Measurements from ENCODE around the gene RHOD. TPM values are rescaled to one million over a fixed set of nuclear protein-coding genes. Genes with fewer than 3 reads are reported as not detected.

RHOD gene
- total and polyA plus RNA-seq, 7 donors, result 11.2 to 24.2 (median 14.6) TPM

DNA sequence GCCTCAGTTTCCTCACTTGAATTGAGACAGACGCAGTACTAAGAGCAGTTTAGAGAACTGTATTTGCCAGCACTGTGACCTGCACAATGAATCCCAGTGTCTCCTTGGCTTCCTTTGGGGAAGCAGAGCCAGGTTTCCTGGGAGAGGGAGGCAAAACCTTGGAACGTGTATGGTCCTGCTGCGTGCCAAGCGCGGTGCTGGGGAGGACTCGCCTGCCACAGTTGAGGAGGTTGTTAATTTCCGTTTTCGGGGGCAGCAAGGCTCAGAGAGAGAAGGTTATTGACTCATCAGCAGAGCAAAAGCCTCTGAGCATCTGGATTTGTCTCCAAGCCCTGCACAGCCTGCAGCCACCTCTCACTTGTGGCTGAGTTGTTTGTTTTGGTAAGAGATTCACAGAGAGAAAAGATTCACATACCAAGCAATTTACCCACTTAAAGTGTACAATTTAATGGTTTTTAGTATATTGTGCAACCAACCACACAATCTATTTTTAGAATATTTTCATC lies 22.9 kb upstream of the RHOD start:
- no peaks in the 10 kb centered on the region for H3K9me3 ChIP-seq
- WGBS, 2 donors, result 65 to 74% methylated on average over 8 of the region's 8 CpGs
- intact Hi-C loops (cut with DNase I), result no loop called here
- TF ChIP-seq POLR2AphosphoS5 (IDR thresholded peaks at IDR 0.05), result no peak
- no peak for TF ChIP-seq POLR2A (IDR thresholded peaks at IDR 0.05)
- TF ChIP-seq EP300 (IDR thresholded peaks at IDR 0.05), result no peak
- TF ChIP-seq, protein P1, sequence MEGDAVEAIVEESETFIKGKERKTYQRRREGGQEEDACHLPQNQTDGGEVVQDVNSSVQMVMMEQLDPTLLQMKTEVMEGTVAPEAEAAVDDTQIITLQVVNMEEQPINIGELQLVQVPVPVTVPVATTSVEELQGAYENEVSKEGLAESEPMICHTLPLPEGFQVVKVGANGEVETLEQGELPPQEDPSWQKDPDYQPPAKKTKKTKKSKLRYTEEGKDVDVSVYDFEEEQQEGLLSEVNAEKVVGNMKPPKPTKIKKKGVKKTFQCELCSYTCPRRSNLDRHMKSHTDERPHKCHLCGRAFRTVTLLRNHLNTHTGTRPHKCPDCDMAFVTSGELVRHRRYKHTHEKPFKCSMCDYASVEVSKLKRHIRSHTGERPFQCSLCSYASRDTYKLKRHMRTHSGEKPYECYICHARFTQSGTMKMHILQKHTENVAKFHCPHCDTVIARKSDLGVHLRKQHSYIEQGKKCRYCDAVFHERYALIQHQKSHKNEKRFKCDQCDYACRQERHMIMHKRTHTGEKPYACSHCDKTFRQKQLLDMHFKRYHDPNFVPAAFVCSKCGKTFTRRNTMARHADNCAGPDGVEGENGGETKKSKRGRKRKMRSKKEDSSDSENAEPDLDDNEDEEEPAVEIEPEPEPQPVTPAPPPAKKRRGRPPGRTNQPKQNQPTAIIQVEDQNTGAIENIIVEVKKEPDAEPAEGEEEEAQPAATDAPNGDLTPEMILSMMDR (IDR thresholded peaks at IDR 0.05), result no peak
- no peak overlapping the region for H3K4me3 ChIP-seq
- no peak overlapping the region for H3K27ac ChIP-seq
- H3K36me3 ChIP-seq, result no peaks in the 10 kb centered on the region
- no peaks in the 10 kb centered on the region for H3K27me3 ChIP-seq
- DNase-seq, result no peak
- peaks cover 0 to 9% (median 3%) of the 10 kb centered on the region in 4 donors for H3K4me1 ChIP-seq

- Histone ChIP-seq H3K27ac (no peak overlapping the region), H3K9me3 (no peaks in the 10 kb centered on the region), H3K27me3 (peaks cover 0 to 4% (median 0%) of the 10 kb centered on the region in 3 donors), H3K36me3 (no peaks in the 10 kb centered on the region), H3K4me1 (peaks cover 0 to 9% (median 3%) of the 10 kb centered on the region in 4 donors), H3K4me3 (no peak overlapping the region)
- DNase-seq, result no peak
- TF ChIP-seq, protein P1 (IDR thresholded peaks at IDR 0.05), result no peak
- TF ChIP-seq POLR2A (IDR thresholded peaks at IDR 0.05), result no peak
- no peak for TF ChIP-seq POLR2AphosphoS5 (IDR thresholded peaks at IDR 0.05)
- no peak for TF ChIP-seq EP300 (IDR thresholded peaks at IDR 0.05)
- WGBS, 2 donors, result 80 to 81% methylated on average over 6 of the region's 6 CpGs
- intact Hi-C loops (cut with DNase I), result no loop called here
Measured at GRCh38 chr11:67034350-67034749, 22.3 kb upstream of the RHOD start.

GRCh38 chr11:67040147-67040546 lies 16.5 kb upstream of the RHOD start:
- Histone ChIP-seq H3K4me1 (no peaks in the 10 kb centered on the region), H3K4me3 (no peak overlapping the region), H3K27me3 (peaks cover 0 to 9% (median 0%) of the 10 kb centered on the region in 3 donors), H3K27ac (no peak overlapping the region), H3K9me3 (no peaks in the 10 kb centered on the region), H3K36me3 (no peaks in the 10 kb centered on the region)
- TF ChIP-seq, protein P1 (IDR thresholded peaks at IDR 0.05), result no peak
- no peak for TF ChIP-seq POLR2A (IDR thresholded peaks at IDR 0.05)
- TF ChIP-seq POLR2AphosphoS5 (IDR thresholded peaks at IDR 0.05), result no peak
- TF ChIP-seq EP300 (IDR thresholded peaks at IDR 0.05), result no peak
- 73 to 84% methylated on average over 12 of the region's 12 CpGs for WGBS, 2 donors
- intact Hi-C loops (cut with DNase I), result no loop called here
- no peak for DNase-seq

GRCh38 chr11:67041602-67042001 lies 15.0 kb upstream of the RHOD start:
- 67 to 76% methylated on average over 3 of the region's 3 CpGs for WGBS, 2 donors
- Histone ChIP-seq H3K36me3 (no peaks in the 10 kb centered on the region), H3K27me3 (peaks cover 0 to 9% (median 0%) of the 10 kb centered on the region in 3 donors), H3K4me1 (no peaks in the 10 kb centered on the region), H3K27ac (no peak overlapping the region), H3K4me3 (no peak overlapping the region), H3K9me3 (no peaks in the 10 kb centered on the region)
- no peak for DNase-seq
- TF ChIP-seq, protein P1 (IDR thresholded peaks at IDR 0.05), result no peak
- TF ChIP-seq EP300 (IDR thresholded peaks at IDR 0.05), result no peak
- TF ChIP-seq POLR2A (IDR thresholded peaks at IDR 0.05), result no peak
- TF ChIP-seq POLR2AphosphoS5 (IDR thresholded peaks at IDR 0.05), result no peak
- intact Hi-C loops (cut with DNase I), result no loop called here

Measured in sigmoid colon (tissue), 7 donors.